Panc1 (cell line): ENCODE measurements around the gene ISCA2. TPM values are rescaled to one million over a fixed set of nuclear protein-coding genes. Genes with fewer than 3 reads are reported as not detected.

Source experiments
- ATAC-seq: fragments of 200-7000 bp; cut with Tn5 transposase; 2 replicates; pipeline ENCODE4 v1.9.1; 2020; ENCODE audit warnings: mild to moderate bottlenecking, moderate library complexity
- BruUV-seq: library from RNA; stranded (reverse); fragments of 400-500 nt; replicated peaks from 2 replicates; lab custom pipeline; 2021; lab: Mats Ljungman, UMichigan
- CTCF ChIA-PET: fragments of 300-600 bp; sonication (Branson Sonifier 250); formaldehyde crosslinking; loops from one replicate; lab custom pipeline; 2022; ENCODE audit warnings: antibody characterized with exemption; lab: Charles Lee
- POLR2A ChIA-PET: fragments of 300-600 bp; sonication (Branson Sonifier 250); formaldehyde crosslinking; loops from one replicate; lab custom pipeline; 2022; ENCODE audit warnings: antibody characterized with exemption; lab: Charles Lee
- DNase-seq: peaks from one replicate; pipeline ENCODE4 v3.0.0-alpha.2; 2010; ENCODE audit warnings: low read depth, low spot score
- H3K27ac ChIP-seq: 2 replicates; pipeline ENCODE4 v1.5.1; 2011; ENCODE audit warnings: mild to moderate bottlenecking, low read length, inconsistent platforms
- H3K27me3 ChIP-seq: fragments of 200-500 bp; sonication (Bioruptor generic); 2 replicates; pipeline ENCODE4 v1.6.0; 2014; ENCODE audit warnings: low read length, inconsistent platforms; ENCODE audit not compliant: control insufficient read depth, insufficient read depth
- H3K36me3 ChIP-seq: fragments of 200-500 bp; sonication (Bioruptor generic); 2 replicates; pipeline ENCODE4 v1.5.1; 2014; ENCODE audit warnings: inconsistent platforms, mild to moderate bottlenecking, low read length, moderate library complexity; ENCODE audit not compliant: control insufficient read depth, insufficient read depth
- H3K4me1 ChIP-seq: 2 replicates; pipeline ENCODE4 v1.5.1; 2011; ENCODE audit warnings: inconsistent platforms, mild to moderate bottlenecking, low read length, moderate library complexity; ENCODE audit not compliant: control insufficient read depth, insufficient read depth
- H3K4me3 ChIP-seq, 2 experiments: 2 replicates each; pipeline ENCODE4 v1.5.1; 2011 to 2012; ENCODE audit warnings: low read depth in 2 of 2, low read length in 2 of 2, mild to moderate bottlenecking in 2 of 2, inconsistent platforms in 1 of 2, moderate library complexity in 1 of 2
- H3K9me3 ChIP-seq: fragments of 200-500 bp; sonication (Bioruptor generic); 2 replicates; pipeline ENCODE4 v1.5.1; 2014; ENCODE audit warnings: low read depth, mild to moderate bottlenecking, inconsistent platforms, low read length, moderate library complexity; ENCODE audit not compliant: control insufficient read depth, insufficient read depth
- POLR2AphosphoS5 ChIP-seq: IDR thresholded peaks from 2 replicates; pipeline ENCODE4 v1.6.1; 2012; ENCODE audit warnings: mild to moderate bottlenecking, low read depth, low read length, moderate library complexity
- SIN3A ChIP-seq: IDR thresholded peaks from 2 replicates; pipeline ENCODE4 v1.6.1; 2012; ENCODE audit warnings: low read depth, mild to moderate bottlenecking, low read length, moderate library complexity, borderline replicate concordance; ENCODE audit not compliant: insufficient read depth
- TCF7L2 ChIP-seq: IDR thresholded peaks from 2 replicates; pipeline ENCODE4 v1.6.1; 2011; ENCODE audit warnings: mild to moderate bottlenecking, low read depth, low read length, inconsistent platforms
- in situ Hi-C: cut with HindIII; loops from 2 replicates; pipeline ENCODE4 v1.10.0; 2016; ENCODE audit warnings: low sequenced_read_pairs, low pct_unique_long_range_greater_than_20kb
- intact Hi-C: fragments of 100-400 bp; cut with micrococcal nuclease; formaldehyde crosslinking; loops from one replicate; pipeline ENCODE4 v1.10.0; 2022; ENCODE audit not compliant: unreplicated experiment
- total RNA-seq: library from RNA; stranded (reverse); gene quantifications from one replicate; pipeline ENCODE4 v1.2.1, GENCODE V29; 2021; ENCODE audit not compliant: unreplicated experiment
- TF ChIP-seq, protein P1 (sequence below), 2 experiments: IDR thresholded peaks; 2 replicates each; pipeline ENCODE4 v1.6.1; 2011 to 2012; ENCODE audit warnings: low read depth in 2 of 2, control low read depth in 1 of 2, low read length in 1 of 2, mild to moderate bottlenecking in 1 of 2, moderate library complexity in 1 of 2; ENCODE audit not compliant: insufficient read depth in 1 of 2
- TF ChIP-seq, protein P2 (sequence below): fragments of 450-650 bp; IDR thresholded peaks from 2 replicates; pipeline ENCODE4 v1.5.1; 2017; ENCODE audit warnings: mild to moderate bottlenecking

The ISCA2 gene
- total RNA-seq, 1 experiment from 2014 or later, result 26.1 TPM

DNA sequence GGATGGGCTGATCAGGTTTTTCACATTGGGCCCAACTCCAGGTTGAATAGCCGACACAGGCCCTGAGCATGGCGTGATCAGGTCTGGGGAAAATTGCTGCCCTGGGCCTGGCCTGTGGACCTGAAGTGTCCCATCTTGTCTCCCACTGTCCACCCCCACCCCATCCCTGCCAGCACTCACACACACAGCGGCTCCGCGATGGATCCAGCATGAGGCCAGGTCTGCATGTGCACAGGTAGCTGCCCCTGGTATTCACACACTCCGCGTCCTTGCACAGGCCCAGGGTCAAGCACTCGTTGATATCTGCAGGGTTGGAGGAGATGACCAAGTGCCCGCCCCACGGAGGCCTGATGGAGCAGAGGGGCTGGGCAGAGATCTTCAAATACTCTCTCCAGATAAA is 38.7 kb downstream of the ISCA2 start:
- CTCF ChIA-PET, result no interaction called here
- POLR2A ChIA-PET, result no interaction called here
- no peak overlapping the region for H3K27ac ChIP-seq
- DNase-seq (no peak), ATAC-seq (no peak)
- no peak overlapping the region for H3K4me3 ChIP-seq
- in situ Hi-C loops, result no loop called here
- no peaks in the 10 kb centered on the region for H3K36me3 ChIP-seq
- no TSS peak for BruUV-seq
- no peaks in the 10 kb centered on the region for H3K4me1 ChIP-seq
- H3K9me3 ChIP-seq, result no peaks in the 10 kb centered on the region
- intact Hi-C loops, result no loop called here
- TF ChIP-seq TCF7L2, result no peak
- TF ChIP-seq, protein P1, sequence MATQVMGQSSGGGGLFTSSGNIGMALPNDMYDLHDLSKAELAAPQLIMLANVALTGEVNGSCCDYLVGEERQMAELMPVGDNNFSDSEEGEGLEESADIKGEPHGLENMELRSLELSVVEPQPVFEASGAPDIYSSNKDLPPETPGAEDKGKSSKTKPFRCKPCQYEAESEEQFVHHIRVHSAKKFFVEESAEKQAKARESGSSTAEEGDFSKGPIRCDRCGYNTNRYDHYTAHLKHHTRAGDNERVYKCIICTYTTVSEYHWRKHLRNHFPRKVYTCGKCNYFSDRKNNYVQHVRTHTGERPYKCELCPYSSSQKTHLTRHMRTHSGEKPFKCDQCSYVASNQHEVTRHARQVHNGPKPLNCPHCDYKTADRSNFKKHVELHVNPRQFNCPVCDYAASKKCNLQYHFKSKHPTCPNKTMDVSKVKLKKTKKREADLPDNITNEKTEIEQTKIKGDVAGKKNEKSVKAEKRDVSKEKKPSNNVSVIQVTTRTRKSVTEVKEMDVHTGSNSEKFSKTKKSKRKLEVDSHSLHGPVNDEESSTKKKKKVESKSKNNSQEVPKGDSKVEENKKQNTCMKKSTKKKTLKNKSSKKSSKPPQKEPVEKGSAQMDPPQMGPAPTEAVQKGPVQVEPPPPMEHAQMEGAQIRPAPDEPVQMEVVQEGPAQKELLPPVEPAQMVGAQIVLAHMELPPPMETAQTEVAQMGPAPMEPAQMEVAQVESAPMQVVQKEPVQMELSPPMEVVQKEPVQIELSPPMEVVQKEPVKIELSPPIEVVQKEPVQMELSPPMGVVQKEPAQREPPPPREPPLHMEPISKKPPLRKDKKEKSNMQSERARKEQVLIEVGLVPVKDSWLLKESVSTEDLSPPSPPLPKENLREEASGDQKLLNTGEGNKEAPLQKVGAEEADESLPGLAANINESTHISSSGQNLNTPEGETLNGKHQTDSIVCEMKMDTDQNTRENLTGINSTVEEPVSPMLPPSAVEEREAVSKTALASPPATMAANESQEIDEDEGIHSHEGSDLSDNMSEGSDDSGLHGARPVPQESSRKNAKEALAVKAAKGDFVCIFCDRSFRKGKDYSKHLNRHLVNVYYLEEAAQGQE (IDR thresholded peaks at IDR 0.05; ENCODE audit: insufficient read depth in 1 of 2, low read depth in 2 of 2, low read length in 1 of 2), result no peak
- no peak for TF ChIP-seq POLR2AphosphoS5
- TF ChIP-seq, protein P2, sequence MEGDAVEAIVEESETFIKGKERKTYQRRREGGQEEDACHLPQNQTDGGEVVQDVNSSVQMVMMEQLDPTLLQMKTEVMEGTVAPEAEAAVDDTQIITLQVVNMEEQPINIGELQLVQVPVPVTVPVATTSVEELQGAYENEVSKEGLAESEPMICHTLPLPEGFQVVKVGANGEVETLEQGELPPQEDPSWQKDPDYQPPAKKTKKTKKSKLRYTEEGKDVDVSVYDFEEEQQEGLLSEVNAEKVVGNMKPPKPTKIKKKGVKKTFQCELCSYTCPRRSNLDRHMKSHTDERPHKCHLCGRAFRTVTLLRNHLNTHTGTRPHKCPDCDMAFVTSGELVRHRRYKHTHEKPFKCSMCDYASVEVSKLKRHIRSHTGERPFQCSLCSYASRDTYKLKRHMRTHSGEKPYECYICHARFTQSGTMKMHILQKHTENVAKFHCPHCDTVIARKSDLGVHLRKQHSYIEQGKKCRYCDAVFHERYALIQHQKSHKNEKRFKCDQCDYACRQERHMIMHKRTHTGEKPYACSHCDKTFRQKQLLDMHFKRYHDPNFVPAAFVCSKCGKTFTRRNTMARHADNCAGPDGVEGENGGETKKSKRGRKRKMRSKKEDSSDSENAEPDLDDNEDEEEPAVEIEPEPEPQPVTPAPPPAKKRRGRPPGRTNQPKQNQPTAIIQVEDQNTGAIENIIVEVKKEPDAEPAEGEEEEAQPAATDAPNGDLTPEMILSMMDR, result no peak
- TF ChIP-seq SIN3A, result no peak
- H3K27me3 ChIP-seq, result no peaks in the 10 kb centered on the region

DNA sequence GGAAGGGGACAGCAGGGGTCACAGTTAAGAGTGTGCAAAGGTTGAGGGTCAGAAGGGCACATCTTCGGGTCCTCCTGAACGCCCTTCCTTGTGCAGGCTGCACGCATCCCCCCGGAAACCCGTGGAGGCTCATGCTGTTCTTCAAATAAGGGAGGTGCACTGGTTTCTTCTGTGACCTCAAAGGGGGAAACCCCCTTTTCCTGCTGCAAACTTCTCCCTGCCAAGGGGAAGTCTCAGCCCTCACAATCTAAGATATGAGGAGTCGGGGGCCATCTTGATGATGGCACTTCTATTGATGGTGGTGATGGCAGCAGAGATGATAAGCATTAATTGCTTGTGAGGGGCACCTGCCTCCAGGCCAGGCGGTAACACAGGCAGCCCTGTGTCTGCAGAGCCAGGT is 40.0 kb downstream of the ISCA2 start:
- Histone ChIP-seq H3K4me1 (no peaks in the 10 kb centered on the region), H3K4me3 (no peak overlapping the region), H3K36me3 (no peaks in the 10 kb centered on the region), H3K27ac (no peak overlapping the region), H3K27me3 (no peaks in the 10 kb centered on the region), H3K9me3 (no peaks in the 10 kb centered on the region)
- ATAC-seq, result no peak
- intact Hi-C loops, result no loop called here
- TF ChIP-seq, protein P1 (IDR thresholded peaks at IDR 0.05; ENCODE audit: insufficient read depth in 1 of 2, low read depth in 2 of 2, low read length in 1 of 2), result no peak
- no peak for TF ChIP-seq SIN3A
- no peak for TF ChIP-seq POLR2AphosphoS5
- TF ChIP-seq, protein P2, result no peak
- no peak for TF ChIP-seq TCF7L2
- no peak for DNase-seq
- ChIA-PET POLR2A (no interaction called here), CTCF (no interaction called here)
- BruUV-seq, result no TSS peak
- in situ Hi-C loops, result no loop called here
